Measurements from ENCODE around the gene TBX6. TPM values are rescaled to one million over a fixed set of nuclear protein-coding genes. Genes with fewer than 3 reads are reported as not detected.

The TBX6 gene
- total and polyA plus RNA-seq, 10 of the 15 experiments (the other 5 are each of a cell fraction or from before 2014, with no cell fraction given): 0.08 to 0.90 (median 0.31) TPM; not detected in 2

- ChIA-PET SMC1A (ENCODE audit: uncharacterized antibody, unreplicated experiment) (no interaction called here), CTCF (no interaction called here), POLR2A (no interaction called here), RAD21 (ENCODE audit: unreplicated experiment) (no interaction called here)
- Histone ChIP-seq H3K27ac (ENCODE audit: control insufficient read depth, insufficient read depth) (no peak overlapping the region), H3K4me3 (no peak overlapping the region), H3K4me2 (ENCODE audit: control insufficient read depth, insufficient read depth) (no peak overlapping the region), H4K20me1 (ENCODE audit: control insufficient read depth, insufficient read depth) (no peaks in the 10 kb centered on the region), H3K36me3 (ENCODE audit: control insufficient read depth in 2 of 2, insufficient read depth in 2 of 2, low read length in 1 of 2) (peaks cover 26 to 33% of the 10 kb centered on the region in 2 experiments; a peak in 3 of 4 replicates), H3K27me3 (replicated peaks in 1 of 2; ENCODE audit: control insufficient read depth in 2 of 2, insufficient read depth in 2 of 2, low read length in 1 of 2) (no peaks in the 10 kb centered on the region), H2AFZ (ENCODE audit: control insufficient read depth, low read depth, low read length) (no peak overlapping the region), H3K9me3 (replicated peaks; ENCODE audit: control insufficient read depth, insufficient read depth, low read length) (no peaks in the 10 kb centered on the region), H3K9ac (ENCODE audit: control insufficient read depth, insufficient read depth, low read length) (no peak overlapping the region), H3K79me2 (ENCODE audit: control insufficient read depth, insufficient read depth, low read length) (peaks cover under 1% of the 10 kb centered on the region), H3K4me1 (ENCODE audit: control insufficient read depth, insufficient read depth, low read length) (no peaks in the 10 kb centered on the region)
- no peak for ATAC-seq
- no TSS peak for BruUV-seq (replicated peaks)
- TF ChIP-seq IKZF2 (IDR thresholded peaks at IDR 0.05): no peak
- no peak for TF ChIP-seq GATAD2B (conservative IDR thresholded peaks at IDR 0.05; ENCODE audit: low read depth)
- TF ChIP-seq TAF1 (IDR thresholded peaks at IDR 0.05; ENCODE audit: borderline replicate concordance, low read depth, low read length): no peak
- TF ChIP-seq E2F8 (IDR thresholded peaks at IDR 0.05; ENCODE audit: low read depth, partially characterized antibody): no peak
- TF ChIP-seq TBL1XR1 (IDR thresholded peaks at IDR 0.05; ENCODE audit: low read depth, low read length): no peak
- TF ChIP-seq NRF1 (conservative IDR thresholded peaks at IDR 0.05; ENCODE audit: low read depth, low read length): no peak
- no peak for TF ChIP-seq NFYB (IDR thresholded peaks at IDR 0.05; ENCODE audit: insufficient read depth, low read depth, low read length)
- no peak for TF ChIP-seq TCF3 (IDR thresholded peaks at IDR 0.05; ENCODE audit: borderline replicate concordance, insufficient read depth, low read depth, low read length)
- no peak for TF ChIP-seq KAT2A (conservative IDR thresholded peaks at IDR 0.05; ENCODE audit: control insufficient read depth, low read depth, low read length)
- TF ChIP-seq MTA3 (IDR thresholded peaks at IDR 0.05; ENCODE audit: borderline replicate concordance, low read length): no peak
- no peak for TF ChIP-seq STAT1 (conservative IDR thresholded peaks at IDR 0.05)
- TF ChIP-seq KLF5 (IDR thresholded peaks at IDR 0.05; ENCODE audit: partially characterized antibody): no peak
- no peak for TF ChIP-seq BCL3 (IDR thresholded peaks at IDR 0.05; ENCODE audit: borderline replicate concordance, insufficient read depth, low read depth, low read length, poor library complexity, severe bottlenecking)
- TF ChIP-seq MEF2B (IDR thresholded peaks at IDR 0.05; ENCODE audit: partially characterized antibody, poor library complexity, severe bottlenecking): no peak
- TF ChIP-seq MYC (IDR thresholded peaks at IDR 0.05; ENCODE audit: insufficient read depth, insufficient read length, insufficient replicate concordance, low read length, severe bottlenecking): no peak
- TF ChIP-seq NR2C2 (IDR thresholded peaks at IDR 0.05; ENCODE audit: borderline replicate concordance, control insufficient read depth, insufficient read length, low read depth): no peak
- in situ Hi-C loops (cut with MboI): loop anchor here (25.0 kb wide), 1 partner anchor 1803 kb away; no protein-coding TSS in a partner anchor
- intact Hi-C loops (cut with micrococcal nuclease; ENCODE audit: unreplicated experiment): no loop called here
- no peak for FAIRE-seq
- 71% methylated on average over 14 of the region's 17 CpGs for WGBS (ENCODE audit: insufficient coverage, insufficient replicate concordance, low lambda C conversion rate, missing lambda C conversion rate)
- no peak for DNase-seq (ENCODE audit: low read depth, low spot score)
Measured at GRCh38 chr16:30084816-30085159, 6.9 kb downstream of the TBX6 start.

Measured in GM12878 (cell line).